B cell (primary cell): ENCODE data around the gene GPR15LG. TPM values are rescaled to one million over a fixed set of nuclear protein-coding genes. Genes with fewer than 3 reads are reported as not detected.

Source experiments
- ATAC-seq: fragments of 200-7000 bp; cut with Tn5 transposase; one replicate; pipeline ENCODE4 v1.10.0; 2021; ENCODE audit warnings: low read depth, mild to moderate bottlenecking, moderate number of reproducible peaks, moderate library complexity
- CTCF ChIA-PET: fragments of 350-600 bp; sonication (Branson Sonifier 250); formaldehyde crosslinking; loops from one replicate; lab custom pipeline; 2021; ENCODE audit warnings: antibody characterized with exemption, inconsistent platforms; lab: Charles Lee
- POLR2A ChIA-PET: fragments of 350-600 bp; sonication (Branson Sonifier 250); formaldehyde crosslinking; loops from one replicate; lab custom pipeline; 2021; ENCODE audit warnings: antibody characterized with exemption; lab: Charles Lee
- DNase-seq: peaks from one replicate; pipeline ENCODE4 v3.0.0; 2013
- H2AFZ ChIP-seq: 2 replicates; pipeline ENCODE4 v1.6.1; 2012; ENCODE audit warnings: mild to moderate bottlenecking, low read depth, low read length; ENCODE audit not compliant: insufficient read depth, poor library complexity, severe bottlenecking
- H3K27ac ChIP-seq, 2 donors: 1 replicate in 1 of 2; 2 replicates in 1 of 2; pipeline ENCODE4 v1.5.1; 2012 to 2013; ENCODE audit warnings: low read length in 2 of 2, mild to moderate bottlenecking in 2 of 2, moderate library complexity in 1 of 2
- H3K27me3 ChIP-seq, 4 experiments: fragments of 200-600 bp in 1 of 4; sonication (generic) in 1 of 4; replicated peaks in 1 of 4; 1 replicate in 2 of 4; 2 replicates in 2 of 4; pipeline versions ENCODE4 v1.6.1 to v1.7.0; 2013 to 2016; ENCODE audit warnings: low read length in 3 of 4, mild to moderate bottlenecking in 2 of 4, mixed read lengths in 1 of 4, moderate library complexity in 1 of 4; ENCODE audit not compliant: insufficient read depth in 4 of 4, control insufficient read depth in 3 of 4; ENCODE audit errors: control extremely low read depth in 1 of 4
- H3K36me3 ChIP-seq, 2 experiments: replicated peaks in 1 of 2; 1 replicate in 1 of 2; 2 replicates in 1 of 2; pipeline versions ENCODE4 v1.6.1 to v1.7.1; 2013; ENCODE audit warnings: low read length in 1 of 2; ENCODE audit not compliant: insufficient read depth in 2 of 2, control insufficient read depth in 1 of 2; ENCODE audit errors: control extremely low read depth in 1 of 2, extremely low read depth in 1 of 2
- H3K4me1 ChIP-seq, 2 donors: fragments of 200-600 bp in 1 of 2; sonication (generic) in 1 of 2; 1 replicate in 1 of 2; 2 replicates in 1 of 2; pipeline versions ENCODE4 v1.5.1 to v1.6.1; 2013 to 2017; ENCODE audit warnings: low read length in 2 of 2; ENCODE audit not compliant: control insufficient read depth in 2 of 2, insufficient read depth in 2 of 2
- H3K4me2 ChIP-seq: replicated peaks from 2 replicates; pipeline ENCODE3; 2012; ENCODE audit warnings: mild to moderate bottlenecking, low read depth, low read length; ENCODE audit not compliant: poor library complexity, severe bottlenecking
- H3K4me3 ChIP-seq, 5 experiments: fragments of 200-600 bp in 1 of 5; sonication (generic) in 1 of 5; 1 replicate in 3 of 5; 2 replicates in 2 of 5; pipeline versions ENCODE4 v1.5.1 to v1.7.0; 2011 to 2016; ENCODE audit warnings: low read length in 4 of 5, mild to moderate bottlenecking in 4 of 5, low read depth in 2 of 5, control low read depth in 1 of 5, moderate library complexity in 1 of 5; ENCODE audit not compliant: insufficient read depth in 1 of 5; ENCODE audit errors: control extremely low read depth in 1 of 5, extremely low read depth in 1 of 5
- H3K79me2 ChIP-seq: fragments of 200-600 bp; sonication (generic); one replicate; pipeline ENCODE4 v1.6.0; 2016; ENCODE audit warnings: low read length; ENCODE audit not compliant: control insufficient read depth, insufficient read depth
- H3K9ac ChIP-seq: fragments of 200-600 bp; sonication (generic); 2 replicates; pipeline ENCODE4 v1.6.1; 2017; ENCODE audit warnings: mild to moderate bottlenecking, low read length, moderate library complexity
- H3K9me3 ChIP-seq, 3 donors: one replicate each; pipeline versions ENCODE4 v1.6.1 to v1.7.1; 2013; ENCODE audit warnings: low read length in 2 of 3; ENCODE audit not compliant: control insufficient read depth in 2 of 3, insufficient read depth in 1 of 3; ENCODE audit errors: control extremely low read depth in 1 of 3
- H4K20me1 ChIP-seq: 2 replicates; pipeline ENCODE4 v1.6.0; 2012; ENCODE audit warnings: mild to moderate bottlenecking, low read length; ENCODE audit not compliant: insufficient read depth, control insufficient read depth, poor library complexity, severe bottlenecking
- H3K27ac Mint-ChIP-seq: one replicate; pipeline ENCODE4 v1.8.0; 2021; ENCODE audit warnings: mixed read lengths
- H3K27me3 Mint-ChIP-seq: one replicate; pipeline ENCODE4 v1.8.0; 2021; ENCODE audit warnings: mixed read lengths
- H3K4me1 Mint-ChIP-seq: one replicate; pipeline ENCODE4 v1.8.0; 2021; ENCODE audit warnings: mixed read lengths
- H3K4me3 Mint-ChIP-seq: one replicate; pipeline ENCODE4 v1.8.0; 2021; ENCODE audit warnings: mixed read lengths
- H3K9me3 Mint-ChIP-seq: one replicate; pipeline ENCODE4 v1.8.0; 2022; ENCODE audit warnings: mixed read lengths; ENCODE audit not compliant: insufficient read depth
- EZH2 ChIP-seq: IDR thresholded peaks from 2 replicates; pipeline ENCODE4 v1.6.1; 2012; ENCODE audit warnings: borderline replicate concordance, low read depth, mild to moderate bottlenecking, moderate library complexity, low read length; ENCODE audit not compliant: insufficient read depth, poor library complexity, severe bottlenecking
- WGBS: methylation state at CpG from one replicate; pipeline ENCODE4 v1.1.5; 2013; ENCODE audit warnings: missing lambda C conversion rate; ENCODE audit not compliant: insufficient coverage; 5-methylcytosine and 5-hydroxymethylcytosine counted together
- intact Hi-C: fragments of 100-400 bp; cut with micrococcal nuclease; formaldehyde crosslinking; loops from one replicate; pipeline ENCODE4 v1.10.0; 2022
- polyA plus RNA-seq: library from polyadenylated mRNA; depleted of rRNA; stranded (reverse); fragments of >200 nt; gene quantifications from 2 replicates; pipeline ENCODE4 v1.2.3, GENCODE V29; 2012
- total RNA-seq, 2 donors: library from RNA; stranded (reverse); fragments of 120-200 nt in 1 of 2; gene quantifications; 1 replicate in 1 of 2; 2 replicates in 1 of 2; pipeline versions ENCODE4 v1.2.3 to v1.2.4, GENCODE V29; 2013 to 2022
- TF ChIP-seq, protein P1 (sequence below): fragments of 200-600 bp; IDR thresholded peaks from one replicate; pipeline ENCODE4 v1.8.0; 2022; ENCODE audit warnings: antibody characterized with exemption, mild to moderate bottlenecking

GPR15LG gene
- total and polyA plus RNA-seq, 2 donors (not counting 1 experiment from before 2014, with no cell fraction given): not detected

DNA sequence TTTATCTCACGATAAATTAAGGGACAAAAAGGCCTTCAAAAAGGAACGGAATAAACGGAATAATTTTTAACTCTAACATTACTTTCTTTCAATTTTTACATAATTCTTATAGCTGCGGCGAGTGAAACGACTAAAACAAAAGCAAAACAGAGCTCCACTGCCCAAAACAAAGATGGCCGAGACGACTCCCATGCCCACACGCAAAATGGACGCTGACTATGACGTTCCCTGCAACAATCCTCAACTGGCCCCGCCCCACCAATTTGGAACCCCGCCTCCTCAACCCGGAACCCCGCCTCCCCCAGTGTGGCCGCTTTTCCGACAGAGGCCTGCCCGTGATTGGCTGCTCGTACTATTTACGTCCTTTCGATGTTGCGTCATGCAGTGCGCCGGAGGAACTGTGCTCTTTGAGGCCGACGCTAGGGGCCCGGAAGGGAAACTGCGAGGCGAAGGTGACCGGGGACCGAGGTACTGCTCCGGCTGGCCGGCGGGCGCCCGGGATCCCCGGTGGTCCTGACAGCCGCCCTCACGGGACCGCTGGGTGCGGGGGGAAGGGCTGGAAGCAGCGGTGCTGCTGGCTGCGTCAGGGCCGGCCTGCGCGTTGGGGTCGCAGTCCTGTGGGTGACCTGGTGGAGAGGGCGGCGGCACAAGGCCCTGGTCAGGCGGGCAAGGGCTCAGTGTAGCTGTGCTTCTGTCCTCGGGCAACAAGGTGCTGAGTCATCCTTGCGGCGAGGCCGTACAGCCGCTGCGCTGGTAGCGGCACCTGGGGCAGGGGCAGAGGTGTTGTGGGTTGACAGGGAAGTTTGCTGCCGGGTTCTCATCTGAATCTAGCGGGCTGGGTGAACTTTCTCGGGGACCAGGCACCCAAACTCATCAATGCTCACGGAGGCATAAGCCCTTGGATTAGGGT, 34.2 kb upstream of the GPR15LG start, which contains the start of gene GHITM:
TSS of gene GHITM (plus strand) at position 384 of the 910 bp plus-strand sequence. CDS start 1,992 bp downstream, outside the sequence.
- CTCF ChIA-PET: interaction anchor here (1.0 to 2.5 kb wide), 5 partner anchors 8 to 189 kb away, joined by 3 to 15 read pairs (median 3); partner anchors contain the start of gene CCSER2
- Histone ChIP-seq H4K20me1 (no peaks in the 10 kb centered on the region), H3K9me3 (peaks cover 0 to 1% (median 0%) of the 10 kb centered on the region in 3 donors), H3K27ac (peak within 1 kb of the TSS; percentile 90 to 98), H3K27me3 (no peaks in the 10 kb centered on the region), H3K4me2 (peak within 1 kb of the TSS; percentile 82), H3K36me3 (peaks cover 0 to 19% of the 10 kb centered on the region in 2 experiments), H3K4me3 (peak within 1 kb of the TSS; percentile 80 to 98 (median 94)), H2AFZ (peak within 1 kb of the TSS; percentile 97), H3K79me2 (peaks cover 24% of the 10 kb centered on the region), H3K4me1 (peaks cover 16 to 21% of the 10 kb centered on the region in 2 donors), H3K9ac (peak within 1 kb of the TSS; percentile 99)
- Mint-ChIP-seq H3K27me3 (no peaks in the 10 kb centered on the region), H3K9me3 (no peaks in the 10 kb centered on the region), H3K27ac (peak within 1 kb of the TSS; percentile 90), H3K4me3 (peak within 1 kb of the TSS; percentile 96), H3K4me1 (peaks cover 30% of the 10 kb centered on the region)
- under 1% methylated on average over 58 of the region's 61 CpGs for WGBS
- ATAC-seq (peak; percentile 96), DNase-seq (peak; percentile 99)
- POLR2A ChIA-PET: no interaction called here
- intact Hi-C loops: loop anchor here (1.0 kb wide), 4 partner anchors 9 to 189 kb away; partner anchors contain the start of gene CCSER2
- TF ChIP-seq, protein P1, sequence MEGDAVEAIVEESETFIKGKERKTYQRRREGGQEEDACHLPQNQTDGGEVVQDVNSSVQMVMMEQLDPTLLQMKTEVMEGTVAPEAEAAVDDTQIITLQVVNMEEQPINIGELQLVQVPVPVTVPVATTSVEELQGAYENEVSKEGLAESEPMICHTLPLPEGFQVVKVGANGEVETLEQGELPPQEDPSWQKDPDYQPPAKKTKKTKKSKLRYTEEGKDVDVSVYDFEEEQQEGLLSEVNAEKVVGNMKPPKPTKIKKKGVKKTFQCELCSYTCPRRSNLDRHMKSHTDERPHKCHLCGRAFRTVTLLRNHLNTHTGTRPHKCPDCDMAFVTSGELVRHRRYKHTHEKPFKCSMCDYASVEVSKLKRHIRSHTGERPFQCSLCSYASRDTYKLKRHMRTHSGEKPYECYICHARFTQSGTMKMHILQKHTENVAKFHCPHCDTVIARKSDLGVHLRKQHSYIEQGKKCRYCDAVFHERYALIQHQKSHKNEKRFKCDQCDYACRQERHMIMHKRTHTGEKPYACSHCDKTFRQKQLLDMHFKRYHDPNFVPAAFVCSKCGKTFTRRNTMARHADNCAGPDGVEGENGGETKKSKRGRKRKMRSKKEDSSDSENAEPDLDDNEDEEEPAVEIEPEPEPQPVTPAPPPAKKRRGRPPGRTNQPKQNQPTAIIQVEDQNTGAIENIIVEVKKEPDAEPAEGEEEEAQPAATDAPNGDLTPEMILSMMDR: peak; percentile 44
- TF ChIP-seq EZH2: no peak
